H1 (cell line): ENCODE data around the gene KLHL7. TPM values are rescaled to one million over a fixed set of nuclear protein-coding genes. Genes with fewer than 3 reads are reported as not detected.

ENCODE experiments used
- ASH2L ChIP-seq: fragments of 200-600, 300-600 bp; sonication (generic); IDR thresholded peaks from one replicate; pipeline ENCODE4 v1.7.1; 2017; ENCODE audit warnings: low read length
- BCL11A ChIP-seq, 2 experiments: IDR thresholded peaks; one replicate each; pipeline ENCODE4 v1.6.1; 2011; ENCODE audit warnings: low read depth in 2 of 2, low read length in 2 of 2, mild to moderate bottlenecking in 2 of 2
- CEBPB ChIP-seq: IDR thresholded peaks from 2 replicates; pipeline ENCODE4 v1.6.1; 2012; ENCODE audit warnings: low read depth, low read length
- GTF2F1 ChIP-seq: IDR thresholded peaks from 2 replicates; pipeline ENCODE4 v1.6.1; 2012; ENCODE audit warnings: low read depth, low read length, improper control_type of control experiment, borderline replicate concordance
- JUN ChIP-seq: IDR thresholded peaks from 2 replicates; pipeline ENCODE4 v1.6.1; 2011; ENCODE audit warnings: low read depth, mild to moderate bottlenecking, improper control_type of control experiment, low read length
- KDM4A ChIP-seq: IDR thresholded peaks from one replicate; pipeline ENCODE4 v1.7.1; 2012; ENCODE audit warnings: low read depth, mild to moderate bottlenecking, moderate library complexity, low read length, inconsistent platforms; ENCODE audit not compliant: severe bottlenecking
- KDM5A ChIP-seq: fragments of 200-600 bp; IDR thresholded peaks from 2 replicates; pipeline ENCODE4 v1.7.1; 2012; ENCODE audit warnings: mild to moderate bottlenecking, low read length, inconsistent platforms, mixed read lengths
- MAX ChIP-seq: IDR thresholded peaks from 2 replicates; pipeline ENCODE4 v1.6.1; 2012; ENCODE audit warnings: inconsistent platforms
- NANOG ChIP-seq: IDR thresholded peaks from 2 replicates; pipeline ENCODE4 v1.6.1; 2011; ENCODE audit warnings: low read length, low read depth, mild to moderate bottlenecking, inconsistent platforms; ENCODE audit not compliant: insufficient read depth, poor library complexity, severe bottlenecking
- PHF8 ChIP-seq: fragments of 200-600 bp; sonication (generic); conservative IDR thresholded peaks from 2 replicates; pipeline ENCODE4 v1.7.1; 2012; ENCODE audit warnings: low read depth, mild to moderate bottlenecking, inconsistent platforms, low read length, moderate library complexity
- POLR2A ChIP-seq, 2 experiments: IDR thresholded peaks; 1 replicate in 1 of 2; 2 replicates in 1 of 2; pipeline ENCODE4 v1.6.1; 2011; ENCODE audit warnings: low read depth in 2 of 2, low read length in 2 of 2, mild to moderate bottlenecking in 2 of 2; ENCODE audit errors: control extremely low read depth in 1 of 2
- RBBP5 ChIP-seq: IDR thresholded peaks from 2 replicates; pipeline ENCODE4 v1.7.1; 2012; ENCODE audit warnings: low read depth, mild to moderate bottlenecking, inconsistent platforms, low read length, moderate library complexity, borderline replicate concordance
- RFX5 ChIP-seq: IDR thresholded peaks from 2 replicates; pipeline ENCODE4 v1.6.1; 2011; ENCODE audit warnings: low read depth, low read length, improper control_type of control experiment, borderline replicate concordance
- SIN3A ChIP-seq, 2 experiments: IDR thresholded peaks in 1 of 2; conservative IDR thresholded peaks in 1 of 2; 2 replicates each; pipeline ENCODE4 v1.6.1; 2011 to 2012; ENCODE audit warnings: low read length in 2 of 2, improper control_type of control experiment in 1 of 2, low read depth in 1 of 2, mild to moderate bottlenecking in 1 of 2
- SRF ChIP-seq: IDR thresholded peaks from 2 replicates; pipeline ENCODE4 v1.6.1; 2011; ENCODE audit warnings: mild to moderate bottlenecking, low read depth, low read length, moderate library complexity
- TAF1 ChIP-seq: IDR thresholded peaks from 2 replicates; pipeline ENCODE4 v1.6.1; 2011; ENCODE audit warnings: mild to moderate bottlenecking, low read depth, low read length
- TAF7 ChIP-seq: optimal IDR thresholded peaks from 2 replicates; pipeline ENCODE3; 2011; ENCODE audit warnings: low read depth, mild to moderate bottlenecking, inconsistent platforms, low read length, moderate library complexity, borderline replicate concordance
- TBP ChIP-seq: IDR thresholded peaks from 2 replicates; pipeline ENCODE4 v1.6.1; 2011; ENCODE audit warnings: low read depth, low read length, improper control_type of control experiment
- YY1 ChIP-seq: IDR thresholded peaks from 2 replicates; pipeline ENCODE4 v1.6.1; 2011; ENCODE audit warnings: low read depth, mild to moderate bottlenecking, low read length
- polyA plus RNA-seq, 7 experiments: library from polyadenylated mRNA; depleted of rRNA in 3 of 7; stranded (reverse) in 5 of 7; unstranded in 2 of 7; fragments of >200 nt in 5 of 7; fragments of 200-250 nt in 2 of 7; gene quantifications; 1 replicate in 5 of 7; 2 replicates in 1 of 7; 4 replicates in 1 of 7; pipeline versions ENCODE4 v1.2.1 to v1.2.3, GENCODE V29; 2011 to 2013; ENCODE audit warnings: missing spikeins in 2 of 7, mixed read lengths in 2 of 7
- total RNA-seq: library from RNA; stranded (reverse); fragmentation: NEBNext Ultra II Directional; extraction: Animal tissue kit (Norgen Biotek cat#: 25700); gene quantifications from 2 replicates; pipeline ENCODE4 v1.2.1, GENCODE V29; 2021
- TF ChIP-seq, protein P1 (sequence below): IDR thresholded peaks from 2 replicates; pipeline ENCODE4 v1.6.1; 2012; ENCODE audit warnings: inconsistent platforms
- TF ChIP-seq, protein P2 (sequence below): IDR thresholded peaks from 2 replicates; pipeline ENCODE4 v1.6.1; 2011; ENCODE audit warnings: low read depth, mild to moderate bottlenecking, low read length; ENCODE audit not compliant: insufficient read depth

The KLHL7 gene
- total and polyA plus RNA-seq, 2 of the 8 experiments (the other 6 are each of a cell fraction or from before 2014, with no cell fraction given), result 65.3 to 115 TPM

GRCh38 chr7:23181684-23182553, 76.3 kb downstream of the KLHL7 start, which contains the start of gene NUP42 (continued):
- TF ChIP-seq ASH2L (peak; percentile 98), RFX5 (peak; percentile 82; the same call in 1 of the 2 replicates), KDM5A (peak; percentile 86; the same call in 1 of the 2 replicates), CEBPB (0 out of 2 replicates have a peak, but pooled peaks have one; percentile 35), PHF8 (peak; percentile 88), JUN (0 out of 2 replicates have a peak, but pooled peaks have one; percentile 54), TBP (peak; percentile 91), TAF1 (peak; percentile 95), MAX (peak; percentile 82), GTF2F1 (peak; percentile 85; the same call in 1 of the 2 replicates), YY1 (peak; percentile 65; the same call in 1 of the 2 replicates), KDM4A (peak; percentile 99), SRF (peak; percentile 85), SIN3A (conservative IDR thresholded peaks at IDR 0.05 in 1 of 2, IDR thresholded peaks at IDR 0.05 in 1 of 2; ENCODE audit: low read depth in 1 of 2, low read length in 2 of 2) (peak in 1 of 2 experiments; percentile 90; a peak in 2 of 4 replicates), TAF7 (no peak), BCL11A (IDR thresholded peaks at IDR 0.05; ENCODE audit: low read depth in 2 of 2, low read length in 2 of 2) (no peak), RBBP5 (peak; percentile 91), POLR2A (IDR thresholded peaks at IDR 0.05; ENCODE audit: control extremely low read depth in 1 of 2, low read depth in 2 of 2, low read length in 2 of 2) (peak; percentile 72 to 91), NANOG (peak; percentile 37)
- TF ChIP-seq, protein P1, sequence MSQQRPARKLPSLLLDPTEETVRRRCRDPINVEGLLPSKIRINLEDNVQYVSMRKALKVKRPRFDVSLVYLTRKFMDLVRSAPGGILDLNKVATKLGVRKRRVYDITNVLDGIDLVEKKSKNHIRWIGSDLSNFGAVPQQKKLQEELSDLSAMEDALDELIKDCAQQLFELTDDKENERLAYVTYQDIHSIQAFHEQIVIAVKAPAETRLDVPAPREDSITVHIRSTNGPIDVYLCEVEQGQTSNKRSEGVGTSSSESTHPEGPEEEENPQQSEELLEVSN, result peak; percentile 34
- TF ChIP-seq, protein P2, sequence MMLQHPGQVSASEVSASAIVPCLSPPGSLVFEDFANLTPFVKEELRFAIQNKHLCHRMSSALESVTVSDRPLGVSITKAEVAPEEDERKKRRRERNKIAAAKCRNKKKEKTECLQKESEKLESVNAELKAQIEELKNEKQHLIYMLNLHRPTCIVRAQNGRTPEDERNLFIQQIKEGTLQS, result peak; percentile 90
